Measurements from ENCODE around the gene NEDD4L.

The NEDD4L gene

GRCh38 chr18:58157237-58157636 lies 113.2 kb downstream of the NEDD4L start:
- no peak for TF ChIP-seq CTCF (IDR thresholded peaks at IDR 0.05; ENCODE audit: low read depth, low read length, missing control alignments)

GRCh38 chr18:58158008-58158407 lies 114.0 kb downstream of the NEDD4L start:
- in situ Hi-C loops (cut with HindIII; ENCODE audit: low pct_ligation_motif_present, low sequenced_read_pairs) = no loop called here
- peak; percentile 18 for DNase-seq
- TF ChIP-seq CTCF (IDR thresholded peaks at IDR 0.05; ENCODE audit: low read depth, low read length, missing control alignments) = no peak
- H3K36me3 ChIP-seq (replicated peaks) = no peaks in the 10 kb centered on the region
- no peak overlapping the region for H3K27ac ChIP-seq
- no peak overlapping the region for H3K4me3 ChIP-seq (ENCODE audit: low read depth, low read length)
- no peaks in the 10 kb centered on the region for H3K27me3 ChIP-seq (replicated peaks)

More at GRCh38 chr18:58157237-58157636, 113.2 kb downstream of the NEDD4L start:
- in situ Hi-C loops (cut with HindIII; ENCODE audit: low pct_ligation_motif_present, low sequenced_read_pairs) = no loop called here
- H3K27ac ChIP-seq = no peak overlapping the region
- H3K27me3 ChIP-seq (replicated peaks) = no peaks in the 10 kb centered on the region
- DNase-seq = no peak
- H3K4me3 ChIP-seq (ENCODE audit: low read depth, low read length) = no peak overlapping the region
- H3K36me3 ChIP-seq (replicated peaks) = no peaks in the 10 kb centered on the region

- no peak for DNase-seq
- no peak for TF ChIP-seq CTCF (IDR thresholded peaks at IDR 0.05; ENCODE audit: low read depth, low read length, missing control alignments)
- in situ Hi-C loops (cut with HindIII; ENCODE audit: low pct_ligation_motif_present, low sequenced_read_pairs) = no loop called here
- Histone ChIP-seq H3K4me3 (ENCODE audit: low read depth, low read length) (no peak overlapping the region), H3K36me3 (replicated peaks) (no peaks in the 10 kb centered on the region), H3K27ac (no peak overlapping the region), H3K27me3 (replicated peaks) (no peaks in the 10 kb centered on the region)
Observed at GRCh38 chr18:58158459-58158858, 114.4 kb downstream of the NEDD4L start.

- TF ChIP-seq CTCF (IDR thresholded peaks at IDR 0.05; ENCODE audit: low read depth, low read length, missing control alignments) = no peak
- no peaks in the 10 kb centered on the region for H3K36me3 ChIP-seq (replicated peaks)
- in situ Hi-C loops (cut with HindIII; ENCODE audit: low pct_ligation_motif_present, low sequenced_read_pairs) = no loop called here
- H3K4me3 ChIP-seq (ENCODE audit: low read depth, low read length) = no peak overlapping the region
- H3K27ac ChIP-seq = no peak overlapping the region
- H3K27me3 ChIP-seq (replicated peaks) = no peaks in the 10 kb centered on the region
- DNase-seq = no peak
Observed at GRCh38 chr18:58161659-58162058, 117.6 kb downstream of the NEDD4L start.

- no peaks in the 10 kb centered on the region for H3K27me3 ChIP-seq (replicated peaks)
- no peak for DNase-seq
- in situ Hi-C loops (cut with HindIII; ENCODE audit: low pct_ligation_motif_present, low sequenced_read_pairs) = no loop called here
- no peak overlapping the region for H3K4me3 ChIP-seq (ENCODE audit: low read depth, low read length)
- TF ChIP-seq CTCF (IDR thresholded peaks at IDR 0.05; ENCODE audit: low read depth, low read length, missing control alignments) = no peak
- H3K36me3 ChIP-seq (replicated peaks) = no peaks in the 10 kb centered on the region
- no peak overlapping the region for H3K27ac ChIP-seq
Observed at GRCh38 chr18:58162127-58162526, 118.1 kb downstream of the NEDD4L start.

GRCh38 chr18:58163004-58163590 lies 119.1 kb downstream of the NEDD4L start:
- no peak overlapping the region for H3K27ac ChIP-seq
- in situ Hi-C loops (cut with HindIII; ENCODE audit: low pct_ligation_motif_present, low sequenced_read_pairs) = no loop called here
- no peak overlapping the region for H3K4me3 ChIP-seq (ENCODE audit: low read depth, low read length)
- no peaks in the 10 kb centered on the region for H3K36me3 ChIP-seq (replicated peaks)
- DNase-seq = no peak
- TF ChIP-seq CTCF (IDR thresholded peaks at IDR 0.05; ENCODE audit: low read depth, low read length, missing control alignments) = no peak
- no peaks in the 10 kb centered on the region for H3K27me3 ChIP-seq (replicated peaks)

Measured in brain microvascular endothelial cell (primary cell).